Thyroid gland (tissue), 4 donors: ENCODE data around the gene ATM. TPM values are rescaled to one million over a fixed set of nuclear protein-coding genes. Genes with fewer than 3 reads are reported as not detected.

Experiments
- DNase-seq, 2 donors: peaks; one replicate each; pipeline ENCODE4 v3.0.0-alpha.2; 2019
- H3K27ac ChIP-seq, 3 donors: fragments of 200-600 bp; sonication (generic); 1 replicate in 2 of 3; 2 replicates in 1 of 3; pipeline ENCODE4 v1.5.1; 2016 to 2019; ENCODE audit warnings: mild to moderate bottlenecking in 1 of 3, moderate library complexity in 1 of 3
- H3K27me3 ChIP-seq: fragments of 200-600 bp; sonication (generic); one replicate; pipeline ENCODE4 v1.5.1; 2019
- H3K36me3 ChIP-seq, 2 donors: fragments of 200-600 bp; sonication (generic); one replicate each; pipeline ENCODE4 v1.5.1; 2016 to 2019
- H3K4me1 ChIP-seq, 2 donors: fragments of 200-600 bp; sonication (generic); one replicate each; pipeline ENCODE4 v1.5.1; 2017 to 2019
- H3K4me3 ChIP-seq, 3 donors: fragments of 200-600 bp; sonication (generic); replicated peaks in 1 of 3; 1 replicate in 2 of 3; 2 replicates in 1 of 3; pipeline ENCODE4 v1.5.1; 2016; ENCODE audit warnings: mild to moderate bottlenecking in 1 of 3
- H3K9me3 ChIP-seq: fragments of 200-600 bp; sonication (generic); one replicate; pipeline ENCODE4 v1.5.1; 2017
- CTCF ChIP-seq, 6 experiments: fragments of 200-600 bp in 3 of 6; fragments of 450-650 bp in 3 of 6; sonication (generic) in 3 of 6; IDR thresholded peaks; one replicate each; pipeline ENCODE4 v1.5.1; 2016 to 2019; ENCODE audit warnings: antibody characterized with exemption in 6 of 6, mild to moderate bottlenecking in 2 of 6, inconsistent platforms in 1 of 6, moderate library complexity in 1 of 6
- POLR2A ChIP-seq, 2 donors: fragments of 450-650 bp; IDR thresholded peaks; one replicate each; pipeline ENCODE4 v1.6.1; 2017; ENCODE audit warnings: antibody characterized with exemption in 2 of 2, mild to moderate bottlenecking in 2 of 2, moderate library complexity in 1 of 2
- WGBS, 2 donors: methylation state at CpG; one replicate each; pipeline ENCODE4 v1.1.5; 2017; 5-methylcytosine and 5-hydroxymethylcytosine counted together
- intact Hi-C: fragments of 100-400 bp; cut with DNase I; formaldehyde crosslinking; loops from one replicate; pipeline ENCODE4 v1.15.1; 2023
- total RNA-seq, 4 donors: library from RNA; depleted of rRNA; stranded (reverse); fragments of >200 nt; gene quantifications; one replicate each; pipeline ENCODE4 v1.2.3, GENCODE V29; 2016

Gene ATM
- total RNA-seq, 4 donors from 2014 or later, result 84.4 to 207 (median 137) TPM

GRCh38 chr11:108204929-108205499, 17.9 kb upstream of the ATM start:
- WGBS, 2 donors, result 93 to 96% methylated on average over 4 of the region's 4 CpGs
- no peaks in the 10 kb centered on the region for H3K9me3 ChIP-seq
- H3K4me3 ChIP-seq, result no peak overlapping the region
- intact Hi-C loops, result no loop called here
- H3K4me1 ChIP-seq, result no peaks in the 10 kb centered on the region
- peaks cover 3 to 19% of the 10 kb centered on the region in 2 donors for H3K36me3 ChIP-seq
- no peak for DNase-seq
- no peaks in the 10 kb centered on the region for H3K27me3 ChIP-seq
- no peak for TF ChIP-seq CTCF (IDR thresholded peaks at IDR 0.05)
- no peak for TF ChIP-seq POLR2A (IDR thresholded peaks at IDR 0.05)
- no peak overlapping the region for H3K27ac ChIP-seq

- intact Hi-C loops, result no loop called here
- no peak overlapping the region for H3K4me3 ChIP-seq
- H3K9me3 ChIP-seq, result no peaks in the 10 kb centered on the region
- no peaks in the 10 kb centered on the region for H3K27me3 ChIP-seq
- H3K27ac ChIP-seq, result no peak overlapping the region
- no peak for DNase-seq
- no peaks in the 10 kb centered on the region for H3K4me1 ChIP-seq
- TF ChIP-seq POLR2A (IDR thresholded peaks at IDR 0.05) (no peak), CTCF (IDR thresholded peaks at IDR 0.05) (no peak)
- WGBS, 2 donors, result 94 to 100% methylated on average over 3 to 6 of the region's 6 CpGs
- H3K36me3 ChIP-seq, result peaks cover 3 to 19% of the 10 kb centered on the region in 2 donors
Observed at GRCh38 chr11:108206171-108206570, 16.7 kb upstream of the ATM start.

DNA sequence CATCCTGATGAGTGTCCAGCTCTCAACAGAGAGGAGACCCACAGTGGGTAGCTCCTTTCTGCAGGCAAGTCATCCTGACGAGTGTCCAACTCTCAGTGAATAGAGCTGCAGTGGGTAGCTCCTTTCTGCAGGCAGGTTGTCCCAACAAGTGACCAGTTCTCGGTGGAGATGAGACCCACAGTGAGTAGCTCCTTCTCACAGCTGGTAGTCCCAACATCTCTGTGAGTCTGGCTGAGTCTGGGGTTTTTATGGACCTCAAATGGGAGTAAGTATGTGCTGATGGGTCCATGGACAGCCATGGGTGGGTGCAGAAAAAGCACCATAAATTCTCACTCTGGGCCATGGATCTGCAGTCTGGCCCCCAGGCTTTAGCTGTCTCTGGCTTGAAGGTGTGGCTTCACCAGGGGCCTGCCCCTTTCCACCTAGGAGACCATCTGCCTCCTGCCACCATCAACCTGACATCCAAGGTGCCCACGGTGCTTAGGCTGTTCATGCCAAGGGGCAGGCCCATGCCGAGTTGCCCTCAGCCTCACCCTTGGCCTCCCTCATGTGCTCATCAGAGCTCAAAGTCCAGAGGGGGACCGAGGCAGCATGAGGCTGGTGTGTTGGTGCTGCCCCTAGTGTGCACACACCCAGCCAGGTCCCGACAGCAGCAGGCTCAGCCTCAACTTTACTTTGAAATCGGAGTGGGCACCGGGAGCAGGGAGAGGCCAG, 15.7 kb upstream of the ATM start:
- intact Hi-C loops, result no loop called here
- no peak for DNase-seq
- 94 to 100% methylated on average over 5 to 6 of the region's 8 CpGs for WGBS, 2 donors
- TF ChIP-seq POLR2A (IDR thresholded peaks at IDR 0.05) (no peak), CTCF (IDR thresholded peaks at IDR 0.05) (no peak)
- Histone ChIP-seq H3K4me1 (no peaks in the 10 kb centered on the region), H3K27ac (no peak overlapping the region), H3K4me3 (no peak overlapping the region), H3K9me3 (no peaks in the 10 kb centered on the region), H3K27me3 (no peaks in the 10 kb centered on the region), H3K36me3 (peaks cover 3 to 19% of the 10 kb centered on the region in 2 donors)

DNA sequence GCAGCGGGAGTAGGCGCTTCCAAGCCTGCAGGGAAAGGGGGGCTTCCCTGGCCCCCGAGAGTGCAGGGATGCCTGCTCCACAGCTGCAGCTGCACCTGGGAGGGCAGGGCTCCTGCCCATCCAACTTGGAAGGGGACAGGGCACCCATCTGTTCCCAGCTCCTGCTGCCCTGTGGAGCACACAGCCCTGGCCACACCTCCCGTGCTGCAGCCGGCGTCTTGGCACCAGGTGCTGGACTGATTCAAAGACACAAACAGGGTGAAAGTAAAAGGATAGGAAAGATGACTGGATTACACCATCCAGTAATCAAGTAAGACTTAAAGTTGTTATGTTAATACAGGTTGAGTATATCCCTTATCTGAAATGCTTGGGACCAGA, 15.2 kb upstream of the ATM start:
- no peak overlapping the region for H3K4me3 ChIP-seq
- H3K9me3 ChIP-seq, result no peaks in the 10 kb centered on the region
- no peak for TF ChIP-seq CTCF (IDR thresholded peaks at IDR 0.05)
- peaks cover 3 to 19% of the 10 kb centered on the region in 2 donors for H3K36me3 ChIP-seq
- intact Hi-C loops, result no loop called here
- DNase-seq, result no peak
- H3K4me1 ChIP-seq, result no peaks in the 10 kb centered on the region
- WGBS, 2 donors, result 98 to 100% methylated on average over 5 to 6 of the region's 6 CpGs
- H3K27me3 ChIP-seq, result no peaks in the 10 kb centered on the region
- H3K27ac ChIP-seq, result no peak overlapping the region

GRCh38 chr11:108210441-108210840, 12.4 kb upstream of the ATM start:
- no peaks in the 10 kb centered on the region for H3K27me3 ChIP-seq
- TF ChIP-seq POLR2A (IDR thresholded peaks at IDR 0.05) (no peak), CTCF (IDR thresholded peaks at IDR 0.05) (no peak)
- no peaks in the 10 kb centered on the region for H3K9me3 ChIP-seq
- intact Hi-C loops, result no loop called here
- no peaks in the 10 kb centered on the region for H3K4me1 ChIP-seq
- WGBS, 2 donors, result 96 to 98% methylated on average over 1 of the region's 1 CpG
- H3K27ac ChIP-seq, result no peak overlapping the region
- DNase-seq, result no peak
- no peak overlapping the region for H3K4me3 ChIP-seq
- peaks cover 3 to 19% of the 10 kb centered on the region in 2 donors for H3K36me3 ChIP-seq
